ENCODE results near the gene LCLAT1.

DNA sequence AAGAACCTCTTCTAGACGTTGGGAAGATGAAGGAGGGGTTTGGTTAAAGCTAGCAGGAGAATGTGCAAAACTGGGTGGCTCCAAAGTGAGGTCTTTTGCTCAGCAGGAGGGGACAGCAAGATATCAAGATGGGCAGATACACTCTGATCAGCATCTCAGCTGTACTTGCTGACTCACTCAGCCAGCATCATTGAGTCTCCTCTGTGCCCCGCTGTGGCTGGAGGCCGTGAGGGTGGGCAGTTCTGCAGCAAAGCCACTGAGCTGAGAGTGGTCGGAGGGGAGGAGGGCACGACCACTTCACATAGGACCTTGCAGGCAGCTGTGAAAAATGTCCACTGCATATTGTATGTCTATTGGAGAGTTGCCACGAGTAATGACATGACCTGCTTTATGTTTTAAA, 208.2 kb downstream of the LCLAT1 start:
- TF ChIP-seq, protein P1, sequence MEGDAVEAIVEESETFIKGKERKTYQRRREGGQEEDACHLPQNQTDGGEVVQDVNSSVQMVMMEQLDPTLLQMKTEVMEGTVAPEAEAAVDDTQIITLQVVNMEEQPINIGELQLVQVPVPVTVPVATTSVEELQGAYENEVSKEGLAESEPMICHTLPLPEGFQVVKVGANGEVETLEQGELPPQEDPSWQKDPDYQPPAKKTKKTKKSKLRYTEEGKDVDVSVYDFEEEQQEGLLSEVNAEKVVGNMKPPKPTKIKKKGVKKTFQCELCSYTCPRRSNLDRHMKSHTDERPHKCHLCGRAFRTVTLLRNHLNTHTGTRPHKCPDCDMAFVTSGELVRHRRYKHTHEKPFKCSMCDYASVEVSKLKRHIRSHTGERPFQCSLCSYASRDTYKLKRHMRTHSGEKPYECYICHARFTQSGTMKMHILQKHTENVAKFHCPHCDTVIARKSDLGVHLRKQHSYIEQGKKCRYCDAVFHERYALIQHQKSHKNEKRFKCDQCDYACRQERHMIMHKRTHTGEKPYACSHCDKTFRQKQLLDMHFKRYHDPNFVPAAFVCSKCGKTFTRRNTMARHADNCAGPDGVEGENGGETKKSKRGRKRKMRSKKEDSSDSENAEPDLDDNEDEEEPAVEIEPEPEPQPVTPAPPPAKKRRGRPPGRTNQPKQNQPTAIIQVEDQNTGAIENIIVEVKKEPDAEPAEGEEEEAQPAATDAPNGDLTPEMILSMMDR (IDR thresholded peaks at IDR 0.05): no peak
- TF ChIP-seq POLR2AphosphoS5 (IDR thresholded peaks at IDR 0.05; ENCODE audit: low read depth, low read length): no peak
